GM19023 (cell line): ENCODE measurements around the gene MARK3.
A peak's percentile ranks its signal among the peaks of the same experiment; 100 is the strongest.
"Not testable (repeated sequence)": the region's sequence is repeated elsewhere in the genome, so short reads cannot be mapped to it uniquely, and the experiment has no call there.

Source experiments
- ATAC-seq: cut with Tn5 transposase; IDR thresholded peaks from one replicate; pipeline ENCODE4 v1.9.1; 2021; ENCODE audit warnings: mild to moderate bottlenecking, moderate library complexity; ENCODE audit not compliant: unreplicated experiment

The MARK3 gene

GRCh38 chr14:103385152-103385928, at the start of gene MARK3:
Gene MARK3, plus strand, starts transcription at chr14:103385415. Its CDS starts 615 bp downstream, at chr14:103386030.
- ATAC-seq: peak; percentile 97

GRCh38 chr14:103336191-103336590, 49.0 kb upstream of the MARK3 start:
- no peak for ATAC-seq

GRCh38 chr14:103337794-103338193, 47.4 kb upstream of the MARK3 start:
- ATAC-seq: no peak

- ATAC-seq: no peak
Observed at GRCh38 chr14:103339561-103339960, 45.7 kb upstream of the MARK3 start.

- ATAC-seq: no peak
Observed at GRCh38 chr14:103340480-103341212, 44.6 kb upstream of the MARK3 start.

- no peak for ATAC-seq
Observed at GRCh38 chr14:103341250-103342129, 43.7 kb upstream of the MARK3 start.

GRCh38 chr14:103343164-103343879, 41.9 kb upstream of the MARK3 start:
- no peak for ATAC-seq

- ATAC-seq: no peak
Observed at GRCh38 chr14:103343905-103344797, 41.1 kb upstream of the MARK3 start.

- ATAC-seq: no peak
Observed at GRCh38 chr14:103346286-103346685, 38.9 kb upstream of the MARK3 start.

GRCh38 chr14:103347091-103347815, 38.0 kb upstream of the MARK3 start:
- no peak for ATAC-seq

GRCh38 chr14:103348154-103348553, 37.1 kb upstream of the MARK3 start:
- ATAC-seq: no peak

GRCh38 chr14:103349982-103350381, 35.2 kb upstream of the MARK3 start:
- ATAC-seq: no peak

GRCh38 chr14:103353362-103353761, 31.9 kb upstream of the MARK3 start:
- ATAC-seq: no peak

GRCh38 chr14:103354141-103354540, 31.1 kb upstream of the MARK3 start:
- ATAC-seq: no peak

- ATAC-seq: no peak
Observed at GRCh38 chr14:103356024-103356682, 29.1 kb upstream of the MARK3 start.

GRCh38 chr14:103357552-103357951, 27.7 kb upstream of the MARK3 start:
- ATAC-seq: not testable (repeated sequence)

GRCh38 chr14:103360548-103360947, 24.7 kb upstream of the MARK3 start:
- no peak for ATAC-seq

- ATAC-seq: no peak
Observed at GRCh38 chr14:103361867-103362266, 23.3 kb upstream of the MARK3 start.
